HepG2 (cell line): ENCODE results near the gene GPATCH2. TPM values are rescaled to one million over a fixed set of nuclear protein-coding genes. Genes with fewer than 3 reads are reported as not detected.

Experiments used
- ATAC-seq: fragments of 200-7000 bp; cut with Tn5 transposase; 3 replicates; pipeline ENCODE4 v1.9.1; 2020; ENCODE audit warnings: mild to moderate bottlenecking, moderate library complexity
- BruUV-seq: library from RNA; stranded (reverse); fragments of 400-500 nt; replicated peaks from 2 replicates; lab custom pipeline; 2021; lab: Mats Ljungman, UMichigan
- CTCF ChIA-PET: fragments of 300-600 bp; formaldehyde crosslinking; extraction: SDS; loops from one replicate; lab custom pipeline; 2021; ENCODE audit warnings: low total read pairs, inconsistent platforms, low intra/inter-chr PET ratio; lab: Yijun Ruan, JAX
- POLR2A ChIA-PET: fragments of 350-600 bp; sonication (Branson Sonifier 250); formaldehyde crosslinking; loops from one replicate; lab custom pipeline; 2020; ENCODE audit warnings: antibody characterized with exemption, inconsistent platforms; lab: Yijun Ruan, JAX
- DNase-seq: peaks from one replicate; pipeline ENCODE4 v3.0.0-alpha.2; 2015; ENCODE audit warnings: low spot score
- FAIRE-seq: peaks from 3 replicates; lab custom pipeline; 2011; peaks lifted over from hg19 to GRCh38; lab: Jason Lieb, UNC
- H2AFZ ChIP-seq: one replicate; pipeline ENCODE4 v1.6.1; 2011; ENCODE audit warnings: low read length, inconsistent platforms
- H3K27ac ChIP-seq: fragments of 300-600 bp; 3 replicates; pipeline ENCODE4 v1.8.0; 2011; ENCODE audit warnings: mixed run types, mild to moderate bottlenecking, mixed read lengths, low read length, inconsistent platforms; ENCODE audit not compliant: insufficient read depth; ENCODE audit errors: extremely low read length
- H3K27me3 ChIP-seq, 2 experiments: fragments of 200-600 bp in 1 of 2; 2 replicates in 1 of 2; 3 replicates in 1 of 2; pipeline versions ENCODE4 v1.6.0 to v1.8.0; 2011; ENCODE audit warnings: low read length in 2 of 2, mild to moderate bottlenecking in 2 of 2, moderate library complexity in 2 of 2, inconsistent platforms in 1 of 2; ENCODE audit not compliant: insufficient read depth in 2 of 2, control insufficient read depth in 1 of 2
- H3K36me3 ChIP-seq, 2 experiments: fragments of 200-600 bp in 1 of 2; replicated peaks in 1 of 2; 2 replicates in 1 of 2; 3 replicates in 1 of 2; pipeline versions ENCODE4 v1.5.1 to v1.8.0; 2011; ENCODE audit warnings: low read length in 2 of 2, inconsistent platforms in 1 of 2; ENCODE audit not compliant: insufficient read depth in 2 of 2, control insufficient read depth in 1 of 2
- H3K4me1 ChIP-seq: 2 replicates; pipeline ENCODE4 v1.5.1; 2012; ENCODE audit warnings: low read length, inconsistent platforms; ENCODE audit not compliant: insufficient read depth
- H3K4me2 ChIP-seq: 2 replicates; pipeline ENCODE4 v1.6.0; 2011; ENCODE audit warnings: low read depth, low read length, inconsistent platforms
- H3K4me3 ChIP-seq, 3 experiments: fragments of 200-600 bp in 1 of 3; sonication (generic), shearing (Covaris generic) in 1 of 3; replicated peaks in 1 of 3; 2 replicates each; pipeline ENCODE4 v1.5.1; 2011 to 2016; ENCODE audit warnings: low read length in 3 of 3, inconsistent platforms in 2 of 3, low read depth in 2 of 3, mild to moderate bottlenecking in 2 of 3, control low read depth in 1 of 3, mixed read lengths in 1 of 3; ENCODE audit not compliant: insufficient read depth in 1 of 3
- H3K79me2 ChIP-seq: one replicate; pipeline ENCODE4 v1.6.1; 2011; ENCODE audit warnings: low read length, inconsistent platforms; ENCODE audit not compliant: insufficient read depth
- H3K9ac ChIP-seq: 2 replicates; pipeline ENCODE4 v1.6.0; 2011; ENCODE audit warnings: mild to moderate bottlenecking, low read depth, low read length, inconsistent platforms; ENCODE audit not compliant: insufficient read depth
- H3K9me3 ChIP-seq: 2 replicates; pipeline ENCODE4 v1.5.1; 2012; ENCODE audit warnings: mild to moderate bottlenecking, low read length
- H4K20me1 ChIP-seq: 2 replicates; pipeline ENCODE4 v1.6.0; 2011; ENCODE audit warnings: inconsistent platforms, mild to moderate bottlenecking, low read length, moderate library complexity; ENCODE audit not compliant: insufficient read depth
- AGO1 ChIP-seq: fragments of 200-400 bp; formaldehyde crosslinking; IDR thresholded peaks from 2 replicates; pipeline ENCODE4 v1.6.1; 2017; ENCODE audit warnings: mild to moderate bottlenecking, low read depth, low read length, moderate library complexity; ENCODE audit not compliant: poor library complexity, severe bottlenecking
- HNRNPL ChIP-seq: fragments of 200-400 bp; formaldehyde crosslinking; IDR thresholded peaks from 2 replicates; pipeline ENCODE4 v1.6.1; 2017; ENCODE audit warnings: mild to moderate bottlenecking, low read depth, low read length
- ISX ChIP-seq: sonication (generic); formaldehyde crosslinking; conservative IDR thresholded peaks from 2 replicates; pipeline ENCODE4 v1.5.0; 2020; ENCODE audit warnings: missing genetic modification reagents
- KLF9 ChIP-seq: IDR thresholded peaks from 2 replicates; pipeline ENCODE4 v1.6.1; 2016; ENCODE audit warnings: low read depth
- MYC ChIP-seq: sonication (generic); formaldehyde crosslinking; IDR thresholded peaks from 2 replicates; pipeline ENCODE4 v1.9.0; 2021; ENCODE audit warnings: missing genetic modification reagents, borderline replicate concordance
- NR2F6 ChIP-seq, 2 experiments: IDR thresholded peaks; 2 replicates each; pipeline ENCODE4 v1.6.1; 2016; ENCODE audit warnings: antibody characterized with exemption in 1 of 2, mild to moderate bottlenecking in 1 of 2
- RBM39 ChIP-seq: fragments of 200-400 bp; formaldehyde crosslinking; IDR thresholded peaks from one replicate; pipeline ENCODE4 v1.6.1; 2018; ENCODE audit warnings: antibody characterized with exemption, mild to moderate bottlenecking, low read depth, low read length; ENCODE audit not compliant: poor library complexity, severe bottlenecking
- SIX1 ChIP-seq: sonication (generic); formaldehyde crosslinking; IDR thresholded peaks from 2 replicates; pipeline ENCODE4 v1.4.0; 2020; ENCODE audit warnings: missing genetic modification reagents, borderline replicate concordance
- SMARCE1 ChIP-seq: fragments of 450-650 bp; IDR thresholded peaks from 2 replicates; pipeline ENCODE4 v1.6.1; 2017; ENCODE audit warnings: borderline replicate concordance
- SRSF4 ChIP-seq: fragments of 200-400 bp; formaldehyde crosslinking; IDR thresholded peaks from one replicate; pipeline ENCODE4 v1.6.1; 2018; ENCODE audit warnings: mild to moderate bottlenecking, low read depth, low read length, moderate library complexity; ENCODE audit not compliant: poor library complexity, severe bottlenecking
- ZKSCAN1 ChIP-seq: fragments of 150-350 bp; IDR thresholded peaks from 2 replicates; pipeline ENCODE4 v1.6.1; 2014; ENCODE audit warnings: low read length
- ZMYM2 ChIP-seq: sonication (generic); formaldehyde crosslinking; IDR thresholded peaks from 2 replicates; pipeline ENCODE4 v1.8.0; 2022; ENCODE audit warnings: mild to moderate bottlenecking, missing genetic modification reagents
- ZNF282 ChIP-seq: fragments of 450-650 bp; IDR thresholded peaks from 2 replicates; pipeline ENCODE4 v1.6.1; 2018; ENCODE audit not compliant: partially characterized antibody
- ZNF547 ChIP-seq: sonication (generic); formaldehyde crosslinking; IDR thresholded peaks from 2 replicates; pipeline ENCODE4 v1.5.1; 2020; ENCODE audit warnings: mild to moderate bottlenecking, missing genetic modification reagents
- ZNF550 ChIP-seq: sonication (generic); formaldehyde crosslinking; IDR thresholded peaks from 2 replicates; pipeline ENCODE4 v1.4.0; 2020; ENCODE audit warnings: mild to moderate bottlenecking, missing genetic modification reagents, borderline replicate concordance
- ZSCAN20 ChIP-seq: sonication (generic); formaldehyde crosslinking; IDR thresholded peaks from 2 replicates; pipeline ENCODE4 v1.4.0; 2020; ENCODE audit warnings: missing genetic modification reagents, mild to moderate bottlenecking, borderline replicate concordance
- WGBS: methylation state at CpG from one replicate; pipeline ENCODE4 v1.1.6; 2017; ENCODE audit warnings: low lambda C conversion rate; 5-methylcytosine and 5-hydroxymethylcytosine counted together
- in situ Hi-C: cut with HindIII; loops from 2 replicates; pipeline ENCODE4 v1.10.0; 2017; ENCODE audit warnings: low pct_unique_long_range_greater_than_20kb; ENCODE audit not compliant: extremely low pct_ligation_motif_present
- intact Hi-C: fragments of 100-400 bp; cut with micrococcal nuclease; formaldehyde crosslinking; loops from one replicate; pipeline ENCODE4 v1.10.0; 2022; ENCODE audit not compliant: unreplicated experiment
- polyA plus RNA-seq, 8 experiments: library from polyadenylated mRNA; depleted of rRNA in 3 of 8; stranded (reverse) in 7 of 8; unstranded in 1 of 8; fragments of >200 nt; fragmentation: Illumina TruSeq in 4 of 8; extraction: Trizol in 4 of 8; gene quantifications; 2 replicates each; pipeline versions ENCODE4 v1.2.1 to v1.2.3, GENCODE V29; 2011 to 2016; ENCODE audit warnings: low read depth in 4 of 8, missing spikeins in 1 of 8, mixed read lengths in 1 of 8; ENCODE audit not compliant: insufficient read depth in 1 of 8
- total RNA-seq, 5 experiments: library from RNA; depleted of rRNA; stranded (reverse); fragments of >200 nt; fragmentation: Illumina TruSeq; extraction: Trizol; gene quantifications; 2 replicates each; pipeline ENCODE4 v1.2.3, GENCODE V29; 2016; ENCODE audit warnings: low read depth in 1 of 5
- TF ChIP-seq, protein P1 (sequence below): sonication (generic); formaldehyde crosslinking; IDR thresholded peaks from 2 replicates; pipeline ENCODE4 v1.8.1; 2022; ENCODE audit warnings: mild to moderate bottlenecking, missing genetic modification reagents
- TF ChIP-seq, protein P2 (sequence below): sonication (generic); formaldehyde crosslinking; IDR thresholded peaks from 2 replicates; pipeline ENCODE4 v1.5.0; 2020; ENCODE audit warnings: missing genetic modification reagents, mild to moderate bottlenecking, borderline replicate concordance
- TF ChIP-seq, protein P3 (sequence below): IDR thresholded peaks from 2 replicates; pipeline ENCODE4 v1.6.1; 2016; ENCODE audit warnings: low read depth, borderline replicate concordance
- TF ChIP-seq, protein P4 (sequence below), 2 experiments: IDR thresholded peaks; 2 replicates each; pipeline ENCODE4 v1.6.1; 2011 to 2012; ENCODE audit warnings: low read length in 2 of 2, borderline replicate concordance in 1 of 2, low read depth in 1 of 2, mild to moderate bottlenecking in 1 of 2, moderate library complexity in 1 of 2

Gene GPATCH2
- total and polyA plus RNA-seq, 2 of the 13 experiments (the other 11 are each of a cell fraction or from before 2014, with no cell fraction given) = 3.5 to 15.7 TPM

DNA sequence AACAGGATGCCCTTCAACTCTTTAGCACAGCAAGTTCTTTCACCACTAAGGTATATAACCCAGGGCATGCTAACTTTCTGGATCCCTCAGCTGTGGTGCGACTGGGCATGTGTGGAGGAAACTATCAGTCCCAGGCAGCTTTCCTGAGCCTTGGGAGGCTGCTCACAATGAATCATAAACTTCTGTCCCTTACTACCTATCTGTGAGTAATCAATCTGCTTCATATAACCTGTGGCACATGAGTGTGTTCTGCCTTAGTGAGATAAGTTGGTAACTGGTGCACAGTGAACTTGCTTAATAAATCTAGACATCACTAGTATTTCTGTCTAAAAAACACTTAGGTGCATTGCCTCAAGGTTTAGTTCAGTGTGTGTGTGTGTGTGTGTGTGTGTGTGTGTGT lies 158.0 kb downstream of the GPATCH2 start:
- Histone ChIP-seq H2AFZ (no peak overlapping the region), H3K79me2 (no peaks in the 10 kb centered on the region), H3K4me2 (no peak overlapping the region), H3K9ac (no peak overlapping the region), H3K4me3 (no peak overlapping the region), H3K27ac (no peak overlapping the region), H3K9me3 (no peaks in the 10 kb centered on the region), H3K36me3 (no peaks in the 10 kb centered on the region), H3K27me3 (no peaks in the 10 kb centered on the region), H3K4me1 (peaks cover 5% of the 10 kb centered on the region; the same call in 1 of the 2 replicates), H4K20me1 (no peaks in the 10 kb centered on the region)
- no peak for DNase-seq
- TF ChIP-seq AGO1 (no peak), HNRNPL (no peak), ISX (CRISPR knock-in tag) (no peak), KLF9 (CRISPR knock-in tag) (no peak), SIX1 (no peak), ZNF547 (CRISPR knock-in tag) (no peak), SRSF4 (no peak), NR2F6 (IDR thresholded peaks at IDR 0.05) (no peak), NR2F6 (CRISPR knock-in tag; IDR thresholded peaks at IDR 0.05) (no peak), ZMYM2 (CRISPR knock-in tag) (no peak), ZSCAN20 (CRISPR knock-in tag) (no peak), ZNF282 (no peak), MYC (CRISPR knock-in tag) (no peak), ZKSCAN1 (no peak), ZNF550 (no peak), SMARCE1 (no peak), RBM39 (no peak)
- TF ChIP-seq, protein P1, sequence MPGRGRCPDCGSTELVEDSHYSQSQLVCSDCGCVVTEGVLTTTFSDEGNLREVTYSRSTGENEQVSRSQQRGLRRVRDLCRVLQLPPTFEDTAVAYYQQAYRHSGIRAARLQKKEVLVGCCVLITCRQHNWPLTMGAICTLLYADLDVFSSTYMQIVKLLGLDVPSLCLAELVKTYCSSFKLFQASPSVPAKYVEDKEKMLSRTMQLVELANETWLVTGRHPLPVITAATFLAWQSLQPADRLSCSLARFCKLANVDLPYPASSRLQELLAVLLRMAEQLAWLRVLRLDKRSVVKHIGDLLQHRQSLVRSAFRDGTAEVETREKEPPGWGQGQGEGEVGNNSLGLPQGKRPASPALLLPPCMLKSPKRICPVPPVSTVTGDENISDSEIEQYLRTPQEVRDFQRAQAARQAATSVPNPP (CRISPR knock-in tag) = no peak
- TF ChIP-seq, protein P2, sequence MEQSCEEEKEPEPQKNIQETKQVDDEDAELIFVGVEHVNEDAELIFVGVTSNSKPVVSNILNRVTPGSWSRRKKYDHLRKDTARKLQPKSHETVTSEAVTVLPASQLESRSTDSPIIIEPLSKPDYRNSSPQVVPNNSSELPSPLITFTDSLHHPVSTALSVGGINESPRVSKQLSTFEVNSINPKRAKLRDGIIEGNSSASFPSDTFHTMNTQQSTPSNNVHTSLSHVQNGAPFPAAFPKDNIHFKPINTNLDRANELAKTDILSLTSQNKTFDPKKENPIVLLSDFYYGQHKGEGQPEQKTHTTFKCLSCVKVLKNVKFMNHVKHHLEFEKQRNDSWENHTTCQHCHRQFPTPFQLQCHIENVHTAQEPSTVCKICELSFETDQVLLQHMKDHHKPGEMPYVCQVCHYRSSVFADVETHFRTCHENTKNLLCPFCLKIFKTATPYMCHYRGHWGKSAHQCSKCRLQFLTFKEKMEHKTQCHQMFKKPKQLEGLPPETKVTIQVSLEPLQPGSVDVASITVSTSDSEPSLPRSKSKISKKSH (CRISPR knock-in tag) = no peak
- TF ChIP-seq, protein P3, sequence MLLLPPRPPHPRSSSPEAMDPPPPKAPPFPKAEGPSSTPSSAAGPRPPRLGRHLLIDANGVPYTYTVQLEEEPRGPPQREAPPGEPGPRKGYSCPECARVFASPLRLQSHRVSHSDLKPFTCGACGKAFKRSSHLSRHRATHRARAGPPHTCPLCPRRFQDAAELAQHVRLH = no peak
- TF ChIP-seq, protein P4, sequence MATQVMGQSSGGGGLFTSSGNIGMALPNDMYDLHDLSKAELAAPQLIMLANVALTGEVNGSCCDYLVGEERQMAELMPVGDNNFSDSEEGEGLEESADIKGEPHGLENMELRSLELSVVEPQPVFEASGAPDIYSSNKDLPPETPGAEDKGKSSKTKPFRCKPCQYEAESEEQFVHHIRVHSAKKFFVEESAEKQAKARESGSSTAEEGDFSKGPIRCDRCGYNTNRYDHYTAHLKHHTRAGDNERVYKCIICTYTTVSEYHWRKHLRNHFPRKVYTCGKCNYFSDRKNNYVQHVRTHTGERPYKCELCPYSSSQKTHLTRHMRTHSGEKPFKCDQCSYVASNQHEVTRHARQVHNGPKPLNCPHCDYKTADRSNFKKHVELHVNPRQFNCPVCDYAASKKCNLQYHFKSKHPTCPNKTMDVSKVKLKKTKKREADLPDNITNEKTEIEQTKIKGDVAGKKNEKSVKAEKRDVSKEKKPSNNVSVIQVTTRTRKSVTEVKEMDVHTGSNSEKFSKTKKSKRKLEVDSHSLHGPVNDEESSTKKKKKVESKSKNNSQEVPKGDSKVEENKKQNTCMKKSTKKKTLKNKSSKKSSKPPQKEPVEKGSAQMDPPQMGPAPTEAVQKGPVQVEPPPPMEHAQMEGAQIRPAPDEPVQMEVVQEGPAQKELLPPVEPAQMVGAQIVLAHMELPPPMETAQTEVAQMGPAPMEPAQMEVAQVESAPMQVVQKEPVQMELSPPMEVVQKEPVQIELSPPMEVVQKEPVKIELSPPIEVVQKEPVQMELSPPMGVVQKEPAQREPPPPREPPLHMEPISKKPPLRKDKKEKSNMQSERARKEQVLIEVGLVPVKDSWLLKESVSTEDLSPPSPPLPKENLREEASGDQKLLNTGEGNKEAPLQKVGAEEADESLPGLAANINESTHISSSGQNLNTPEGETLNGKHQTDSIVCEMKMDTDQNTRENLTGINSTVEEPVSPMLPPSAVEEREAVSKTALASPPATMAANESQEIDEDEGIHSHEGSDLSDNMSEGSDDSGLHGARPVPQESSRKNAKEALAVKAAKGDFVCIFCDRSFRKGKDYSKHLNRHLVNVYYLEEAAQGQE (IDR thresholded peaks at IDR 0.05; ENCODE audit: borderline replicate concordance in 1 of 2, low read depth in 1 of 2, low read length in 2 of 2) = no peak
- no peak for ATAC-seq
- in situ Hi-C loops (no loop called here), intact Hi-C loops (no loop called here)
- BruUV-seq = no TSS peak
- WGBS = 100% methylated on average over 1 of the region's 1 CpG
- no peak for FAIRE-seq
- POLR2A ChIA-PET = no interaction called here
- CTCF ChIA-PET = no interaction called here
